WI38 (cell line): ENCODE data around the gene WAC.

Experiments
- H3K4me3 ChIP-seq: 2 replicates; pipeline ENCODE4 v1.5.1; 2011; ENCODE audit warnings: low read depth, mild to moderate bottlenecking, control low read depth, low read length
- CTCF ChIP-seq: IDR thresholded peaks from 2 replicates; pipeline ENCODE4 v1.5.1; 2012; ENCODE audit warnings: low read depth, mild to moderate bottlenecking, control low read depth, low read length

Gene WAC

GRCh38 chr10:28558186-28558585 is 25.3 kb downstream of the WAC start:
- H3K4me3 ChIP-seq = no peak overlapping the region
- TF ChIP-seq CTCF = no peak

GRCh38 chr10:28558923-28559508 is 26.1 kb downstream of the WAC start:
- no peak for TF ChIP-seq CTCF
- no peak overlapping the region for H3K4me3 ChIP-seq

- no peak for TF ChIP-seq CTCF
- H3K4me3 ChIP-seq = no peak overlapping the region
Measured at GRCh38 chr10:28559618-28560017, 26.7 kb downstream of the WAC start.

GRCh38 chr10:28560617-28561016 is 27.7 kb downstream of the WAC start:
- no peak for TF ChIP-seq CTCF

GRCh38 chr10:28561531-28561930 is 28.6 kb downstream of the WAC start:
- H3K4me3 ChIP-seq = no peak overlapping the region
- no peak for TF ChIP-seq CTCF

More at GRCh38 chr10:28560617-28561016, 27.7 kb downstream of the WAC start:
- H3K4me3 ChIP-seq = no peak overlapping the region

GRCh38 chr10:28564905-28565304 is 32.0 kb downstream of the WAC start:
- TF ChIP-seq CTCF = no peak

GRCh38 chr10:28566458-28567015 is 33.6 kb downstream of the WAC start:
- no peak for TF ChIP-seq CTCF
- H3K4me3 ChIP-seq = no peak overlapping the region

More at GRCh38 chr10:28564905-28565304, 32.0 kb downstream of the WAC start:
- H3K4me3 ChIP-seq = no peak overlapping the region
